GM21576 (cell line): ENCODE results near the gene AQP1.
A peak's percentile ranks its signal among the peaks of the same experiment; 100 is the strongest.

ENCODE experiments used
- ATAC-seq: cut with Tn5 transposase; IDR thresholded peaks from one replicate; pipeline ENCODE4 v1.9.1; 2021; ENCODE audit warnings: mild to moderate bottlenecking, moderate library complexity; ENCODE audit not compliant: unreplicated experiment

The AQP1 gene

GRCh38 chr7:30971440-30971839 is 59.8 kb downstream of the AQP1 start:
- ATAC-seq: no peak

- no peak for ATAC-seq
Observed at GRCh38 chr7:30971840-30972563, 60.3 kb downstream of the AQP1 start.

GRCh38 chr7:30973292-30973691 is 61.6 kb downstream of the AQP1 start:
- no peak for ATAC-seq

GRCh38 chr7:30973791-30974604 is 62.3 kb downstream of the AQP1 start:
- no peak for ATAC-seq

- ATAC-seq: peak; percentile 92
Observed at GRCh38 chr7:30974605-30975255, 63.1 kb downstream of the AQP1 start.
